ENCODE data around the gene EHBP1.

The EHBP1 gene

GRCh38 chr2:63078852-63079606 is 373.5 kb downstream of the EHBP1 start:
- no peak for ATAC-seq
- Mint-ChIP-seq H3K4me3 (no peak overlapping the region), H3K4me1 (no peaks in the 10 kb centered on the region), H3K36me3 (no peaks in the 10 kb centered on the region), H3K9me3 (no peaks in the 10 kb centered on the region), H3K27me3 (peaks cover 37% of the 10 kb centered on the region), H3K27ac (no peak overlapping the region)

- Mint-ChIP-seq H3K4me1 (no peaks in the 10 kb centered on the region), H3K36me3 (no peaks in the 10 kb centered on the region), H3K9me3 (no peaks in the 10 kb centered on the region), H3K4me3 (no peak overlapping the region), H3K27ac (no peak overlapping the region), H3K27me3 (peaks cover 41% of the 10 kb centered on the region)
- no peak for ATAC-seq
Observed at GRCh38 chr2:63081404-63081803, 375.9 kb downstream of the EHBP1 start.

GRCh38 chr2:63086687-63087086 is 381.2 kb downstream of the EHBP1 start:
- ATAC-seq: no peak
- Mint-ChIP-seq H3K4me3 (no peak overlapping the region), H3K27ac (no peak overlapping the region), H3K36me3 (no peaks in the 10 kb centered on the region), H3K4me1 (no peaks in the 10 kb centered on the region), H3K9me3 (no peaks in the 10 kb centered on the region), H3K27me3 (peaks cover 36% of the 10 kb centered on the region)

GRCh38 chr2:63092401-63092800 is 386.9 kb downstream of the EHBP1 start:
- H3K27ac Mint-ChIP-seq: no peak overlapping the region
- ATAC-seq: no peak

GRCh38 chr2:63092857-63093256 is 387.3 kb downstream of the EHBP1 start:
- no peak for ATAC-seq
- no peaks in the 10 kb centered on the region for H3K36me3 Mint-ChIP-seq
- no peaks in the 10 kb centered on the region for H3K4me1 Mint-ChIP-seq
- H3K27me3 Mint-ChIP-seq: peaks cover 25% of the 10 kb centered on the region
- H3K9me3 Mint-ChIP-seq: no peaks in the 10 kb centered on the region
- no peak overlapping the region for H3K4me3 Mint-ChIP-seq
- no peak overlapping the region for H3K27ac Mint-ChIP-seq

More at GRCh38 chr2:63092401-63092800, 386.9 kb downstream of the EHBP1 start:
- no peaks in the 10 kb centered on the region for H3K36me3 Mint-ChIP-seq
- H3K4me1 Mint-ChIP-seq: no peaks in the 10 kb centered on the region
- no peak overlapping the region for H3K4me3 Mint-ChIP-seq
- H3K9me3 Mint-ChIP-seq: no peaks in the 10 kb centered on the region
- peaks cover 25% of the 10 kb centered on the region for H3K27me3 Mint-ChIP-seq

GRCh38 chr2:63093502-63093901 is 388.0 kb downstream of the EHBP1 start:
- Mint-ChIP-seq H3K36me3 (no peaks in the 10 kb centered on the region), H3K4me3 (no peak overlapping the region), H3K9me3 (no peaks in the 10 kb centered on the region), H3K27ac (no peak overlapping the region), H3K27me3 (peaks cover 25% of the 10 kb centered on the region), H3K4me1 (no peaks in the 10 kb centered on the region)
- ATAC-seq: no peak

All from stimulated activated memory B cell treated with anti-CD40 and anti-IgM and Interleukin-4, amounts not matched to agents 10 μg/mL and 1 μg/mL and 100 μg/mL, for 72 hours (primary cell).